IPS DF 19.7 (cell line): Measurements from ENCODE around the gene MAOB.

Experiments
- DNase-seq: peaks from one replicate; pipeline ENCODE4 v3.0.0-alpha.2; 2013; ENCODE audit warnings: low read depth, low spot score

Gene MAOB

DNA sequence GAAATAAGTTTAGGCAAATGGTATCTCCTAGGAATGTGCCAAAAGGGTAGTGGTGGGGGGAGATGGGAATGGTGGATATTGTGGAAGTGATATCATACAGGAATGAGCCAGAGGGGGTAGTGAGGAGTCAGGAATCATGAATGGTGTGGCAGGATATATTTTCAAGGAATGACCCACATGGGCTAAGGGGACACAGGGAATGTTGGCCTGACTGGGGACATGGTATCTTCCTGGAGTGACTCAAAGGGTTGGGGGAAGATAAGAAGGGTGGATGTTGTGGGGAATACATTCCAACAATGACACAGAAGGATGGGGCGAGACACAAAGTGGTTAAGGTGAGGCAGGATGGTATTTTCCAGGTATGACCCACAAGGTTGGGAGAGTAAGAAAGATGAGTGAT lies 165.6 kb downstream of the MAOB start:
- DNase-seq = no peak
